ENCODE measurements around the gene ACAA2.
A peak's percentile ranks its signal among the peaks of the same experiment; 100 is the strongest.

Gene ACAA2

DNA sequence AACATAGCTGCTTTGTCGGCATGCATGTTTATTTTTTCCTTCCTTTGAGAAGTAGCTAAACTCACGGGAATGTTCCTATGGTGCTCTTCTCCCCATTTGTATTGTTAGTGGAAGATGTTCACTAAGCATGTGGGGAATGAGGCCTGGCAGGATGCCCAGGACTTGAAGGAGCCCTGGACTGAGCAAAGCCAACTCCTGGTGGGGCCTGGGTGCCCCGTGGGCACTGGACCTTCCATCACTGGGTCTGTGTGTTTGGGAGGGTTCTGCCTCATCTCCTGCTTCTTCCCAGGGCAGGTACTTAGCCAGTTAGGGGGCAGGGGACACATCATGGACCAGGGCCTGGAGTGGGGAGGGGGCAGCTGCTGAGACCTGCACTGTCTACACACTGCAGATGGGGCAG is 49.3 kb downstream of the ACAA2 start:
- no peak for DNase-seq

DNA sequence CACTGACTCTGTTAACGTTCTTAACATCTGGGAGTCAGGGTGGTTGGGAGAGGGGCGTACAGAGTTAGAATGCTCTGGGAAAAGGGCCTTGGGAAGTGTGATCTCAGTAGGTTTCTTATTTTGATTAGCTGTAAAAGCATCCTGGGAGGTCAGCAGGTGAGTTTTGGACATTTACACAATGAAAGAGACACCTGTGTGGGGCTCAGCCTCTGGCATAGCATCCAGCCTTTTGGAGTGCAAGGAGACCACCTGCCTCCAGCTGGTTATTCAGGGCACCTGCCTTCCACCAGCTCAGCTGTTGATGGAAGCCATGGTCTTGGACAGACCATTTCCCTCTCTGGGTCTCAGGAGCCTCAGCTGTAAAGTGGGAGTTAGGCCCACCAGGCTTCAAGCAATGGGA is 49.7 kb downstream of the ACAA2 start:
- no peak for DNase-seq

DNA sequence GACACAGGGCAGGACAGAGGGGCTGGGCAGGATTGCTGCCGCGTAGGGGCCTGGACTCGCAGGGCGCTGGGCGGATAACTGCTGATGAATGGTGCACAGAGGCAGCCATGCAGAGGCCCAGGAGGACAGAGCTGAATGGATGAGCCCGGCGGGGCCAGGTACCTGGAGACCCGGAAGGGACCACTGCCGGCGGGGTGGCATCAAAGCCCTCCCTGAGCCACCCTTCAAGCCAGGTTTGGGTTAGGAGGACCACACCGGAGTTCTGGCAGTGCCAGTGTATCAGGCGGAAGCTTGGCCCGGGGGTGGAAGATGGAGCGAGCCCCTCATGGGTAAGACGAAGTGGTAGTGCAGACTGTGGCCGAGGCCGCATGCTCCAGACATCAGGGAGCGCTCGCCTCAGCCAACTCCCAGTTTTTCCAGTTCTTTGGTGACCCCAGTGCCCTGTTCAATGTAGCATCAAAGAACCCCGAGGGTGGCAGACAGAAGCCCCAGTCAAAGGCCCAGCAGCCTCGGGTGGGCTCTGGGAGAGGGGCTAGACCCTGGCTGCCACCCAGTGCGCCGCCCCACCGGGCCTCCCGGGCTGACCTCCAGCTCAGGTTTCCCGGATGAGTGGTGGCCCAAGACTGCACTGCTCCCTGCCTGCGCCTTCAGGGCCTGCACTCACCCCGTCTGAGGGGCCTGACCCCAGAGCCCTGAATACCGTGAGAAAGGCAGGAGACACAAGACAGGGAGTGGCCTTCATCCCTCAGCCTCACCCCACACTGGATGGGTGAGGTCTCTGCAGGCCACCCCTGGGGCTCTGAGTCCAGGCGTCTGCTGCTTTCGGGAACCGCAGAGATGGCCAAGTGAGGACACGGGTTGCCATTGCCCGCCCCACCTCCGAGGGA is 50.9 kb downstream of the ACAA2 start:
- DNase-seq: no peak

DNA sequence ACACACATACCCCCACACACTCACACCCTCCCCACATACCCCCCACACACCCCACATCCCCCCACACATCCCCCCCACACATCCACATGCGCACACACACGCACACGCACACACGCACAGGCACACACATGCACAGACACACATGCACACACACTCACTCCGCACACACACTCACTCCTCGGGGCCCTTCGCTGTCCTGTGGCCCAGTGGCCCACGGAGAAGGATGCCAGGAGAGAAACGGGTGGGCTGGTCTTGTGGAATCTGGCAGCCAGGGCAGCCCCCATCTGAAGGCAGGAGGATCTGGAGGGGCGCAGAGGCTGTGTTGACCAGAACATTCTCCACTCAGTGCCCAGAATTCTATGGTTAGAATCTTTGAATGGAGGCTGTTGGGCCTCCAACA is 51.6 kb downstream of the ACAA2 start:
- DNase-seq: no peak

DNA sequence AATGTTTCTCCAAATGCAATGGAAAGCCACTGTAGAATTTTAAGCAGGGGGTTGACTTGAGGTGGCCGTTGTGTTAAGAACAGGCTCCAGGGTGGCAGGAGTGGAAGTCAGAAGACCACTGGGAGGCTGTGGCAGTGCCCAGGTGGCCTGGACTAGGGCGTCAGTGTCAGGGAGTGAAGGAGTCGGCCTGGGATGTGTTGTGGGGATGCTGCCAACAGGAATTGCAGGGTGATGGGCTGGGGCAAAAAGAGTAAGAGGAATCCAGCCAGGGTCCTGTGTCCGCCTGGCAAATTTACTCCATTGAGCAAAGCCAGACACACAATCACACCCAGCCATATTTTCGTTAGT is 55.1 kb downstream of the ACAA2 start:
- no peak for DNase-seq

DNA sequence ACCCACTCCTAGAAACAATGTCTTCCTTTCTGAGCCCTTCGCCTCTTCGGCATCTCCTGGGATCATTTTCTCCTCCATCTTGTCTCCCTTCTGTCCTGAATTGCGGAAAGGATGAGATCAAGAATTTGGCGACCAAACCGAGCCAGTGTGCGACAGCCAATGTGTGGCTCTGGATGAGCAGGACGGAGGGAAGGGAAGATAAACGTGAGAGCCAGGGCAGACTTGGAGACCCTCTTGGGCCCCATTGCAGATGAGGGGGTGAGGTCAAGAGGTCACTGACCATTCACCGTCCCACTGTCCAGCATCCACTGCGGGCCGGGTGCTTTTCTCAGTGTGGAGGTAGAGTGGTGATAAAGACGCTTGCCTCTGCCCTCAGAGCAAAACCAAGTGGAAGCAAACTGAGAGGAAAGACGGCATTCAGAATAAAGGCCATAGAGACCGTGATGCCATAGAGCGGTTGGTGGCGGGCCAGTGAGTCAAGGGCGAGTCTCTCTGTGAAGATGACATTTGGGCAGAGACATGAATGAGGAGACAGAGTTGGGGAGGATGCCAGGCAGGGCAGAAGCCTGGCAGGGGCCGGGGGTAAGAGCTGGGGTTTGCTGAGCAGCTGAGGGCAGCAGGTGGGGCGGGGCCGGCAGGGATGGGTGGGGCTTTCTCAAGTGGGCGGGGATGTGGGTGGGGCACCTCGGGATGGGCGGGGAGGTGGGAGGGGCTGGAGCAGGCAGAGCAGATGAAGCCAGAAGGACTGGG is 55.6 kb downstream of the ACAA2 start:
- peak; percentile 29 for DNase-seq

DNA sequence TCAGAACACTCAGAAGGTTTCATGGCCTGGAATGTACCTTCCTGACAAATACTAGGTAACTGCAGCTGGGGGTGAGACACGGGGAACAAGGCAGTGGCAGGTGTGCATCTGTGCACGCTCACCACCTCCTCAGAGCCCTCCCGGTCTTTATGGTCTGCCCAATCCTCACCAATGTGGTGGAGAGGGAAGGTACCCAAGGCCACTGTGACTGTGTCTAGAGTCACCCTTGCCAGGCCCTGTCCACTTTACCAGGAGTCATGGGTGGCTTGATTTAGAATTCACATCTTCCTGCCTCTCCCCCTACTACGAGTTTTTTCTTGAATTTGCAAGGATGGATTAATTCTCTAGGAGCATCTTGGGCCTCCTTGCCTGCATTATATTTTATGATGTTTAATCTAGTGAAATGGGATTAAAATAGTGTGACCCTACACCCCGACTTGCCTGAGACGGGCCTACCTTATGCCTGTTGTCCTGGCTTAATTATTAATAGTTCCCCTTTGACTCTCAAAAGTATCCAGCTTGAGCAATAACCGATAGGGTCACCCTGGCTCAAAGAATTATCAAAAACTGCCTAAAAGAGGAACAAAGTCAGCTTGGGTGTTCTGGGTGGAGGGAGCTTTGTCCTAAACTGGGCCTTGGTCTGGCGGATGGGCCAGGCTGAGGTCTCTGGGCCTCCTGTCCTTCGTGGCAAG is 56.5 kb downstream of the ACAA2 start:
- no peak for DNase-seq

DNA sequence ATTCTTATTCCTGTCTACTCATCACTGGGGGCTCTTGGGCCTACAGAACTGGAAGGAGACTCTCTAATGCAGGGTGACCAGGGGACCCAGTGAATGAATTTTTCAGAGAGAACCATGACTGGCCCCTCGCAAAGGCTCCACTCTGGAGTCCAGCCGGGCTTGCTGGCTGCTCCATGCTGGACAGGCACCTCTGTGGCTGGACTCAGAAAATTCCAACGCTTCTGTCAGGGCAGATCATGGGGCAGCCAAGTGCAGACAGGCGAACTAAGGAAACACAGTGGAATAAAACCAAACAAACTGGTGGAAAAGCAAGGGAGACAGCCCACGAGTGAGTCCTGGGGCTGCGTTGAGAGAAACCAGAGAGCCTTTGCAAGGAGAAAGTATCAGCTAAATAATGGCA is 57.2 kb downstream of the ACAA2 start:
- no peak for DNase-seq

DNA sequence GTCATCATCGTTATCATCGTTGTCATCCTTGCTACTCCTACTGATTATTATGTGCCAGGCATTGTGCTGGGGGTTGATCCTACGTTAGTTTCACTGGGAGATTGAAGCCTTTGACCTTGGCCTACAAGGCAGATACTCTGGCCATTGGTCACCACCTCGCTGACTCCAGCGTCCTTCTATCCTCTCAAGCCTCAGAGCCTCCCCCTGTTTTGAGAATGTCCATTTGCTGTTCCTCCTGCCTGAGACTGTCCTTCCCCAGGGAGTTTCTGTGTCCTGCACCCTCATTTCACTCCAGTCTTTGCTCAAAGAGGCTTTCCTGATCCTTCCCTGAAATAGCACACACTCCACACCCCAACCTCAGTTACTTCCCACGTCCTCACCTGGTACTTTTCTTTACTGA is 57.8 kb downstream of the ACAA2 start:
- no peak for DNase-seq

DNA sequence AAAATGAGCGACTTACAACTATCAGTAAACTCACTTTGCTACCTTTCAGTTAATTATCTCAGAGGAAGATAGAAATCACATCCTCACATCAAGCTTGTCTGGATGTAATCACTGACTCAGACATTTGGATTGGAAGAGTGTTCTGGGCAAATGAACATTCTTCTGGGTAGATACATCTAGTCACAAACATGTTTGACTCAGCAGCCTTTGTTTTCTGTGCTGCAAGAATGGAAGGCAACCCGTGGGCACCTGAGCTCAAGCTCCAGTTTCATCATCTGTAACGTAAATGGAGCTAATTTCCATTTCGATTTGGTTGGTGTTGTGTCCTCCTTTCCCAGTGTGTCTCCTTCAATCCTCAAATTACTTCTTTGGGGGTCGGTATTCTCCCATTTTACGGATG is 58.5 kb downstream of the ACAA2 start:
- no peak for DNase-seq

DNA sequence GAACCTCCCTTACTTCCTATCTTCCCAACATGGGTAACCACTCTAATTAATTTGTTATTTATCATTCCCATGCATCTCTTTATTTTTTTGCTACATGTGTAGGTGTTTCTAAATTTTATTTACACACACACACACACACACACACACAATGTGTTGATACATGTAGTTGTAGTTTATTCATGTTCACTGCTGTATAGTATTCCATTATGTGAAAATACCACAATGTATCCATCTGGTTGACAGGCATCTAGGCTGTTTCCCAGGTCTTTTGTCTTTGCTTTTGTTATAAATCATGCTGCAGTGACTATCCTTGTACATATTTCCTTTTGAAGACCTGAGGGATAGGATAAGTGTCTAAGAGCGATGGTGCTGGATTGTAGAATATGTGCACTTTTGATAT is 59.7 kb downstream of the ACAA2 start:
- DNase-seq: no peak

DNA sequence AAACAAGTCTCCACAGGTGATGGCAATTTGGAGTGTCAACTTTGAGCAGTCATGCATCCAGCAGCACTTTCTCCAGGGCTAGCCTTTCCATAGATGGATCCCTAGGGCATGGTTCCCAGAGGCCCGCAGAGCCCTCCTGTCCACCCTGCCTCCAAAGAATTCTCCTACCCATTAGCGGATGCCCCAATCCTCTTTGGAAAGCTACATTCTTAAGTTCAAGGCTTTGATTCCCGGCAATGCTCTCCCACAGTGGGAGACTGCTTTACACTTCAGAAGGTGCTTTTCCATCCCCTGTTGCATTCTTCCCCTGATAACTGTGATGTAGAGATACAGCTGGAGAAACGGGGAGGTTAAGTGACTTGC is 61.3 kb downstream of the ACAA2 start:
- DNase-seq: no peak

DNA sequence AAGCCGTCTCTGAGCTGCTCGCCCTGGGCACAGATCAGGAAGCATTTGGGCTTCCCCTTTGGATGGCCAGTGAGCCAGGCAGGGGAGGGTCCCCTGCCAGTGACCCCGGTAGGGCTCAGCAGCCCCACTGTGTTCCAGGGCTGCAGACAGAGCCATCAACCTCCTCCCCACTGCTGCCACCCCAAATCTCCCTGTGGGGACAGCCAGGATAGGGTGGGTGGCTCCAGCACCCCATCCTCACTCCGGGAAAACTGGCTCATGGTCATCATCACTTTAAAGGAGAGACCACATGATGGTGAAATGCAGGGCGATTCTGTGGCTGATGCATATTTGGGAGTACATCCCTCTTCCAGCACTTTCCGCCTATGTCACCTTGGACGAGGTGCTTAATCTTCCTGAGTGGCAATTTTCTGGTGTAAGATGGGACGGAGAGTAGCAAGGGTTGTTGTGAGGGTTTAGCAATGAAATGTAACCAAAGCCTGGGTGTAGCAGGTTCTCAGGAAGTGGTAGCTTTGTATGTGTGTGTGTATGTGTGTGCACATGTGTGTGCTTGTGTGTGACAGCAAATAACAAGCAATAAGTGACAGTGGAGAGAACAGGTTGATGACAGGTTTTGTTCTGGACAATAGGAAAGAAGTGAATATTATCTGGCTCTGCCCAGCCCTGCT is 61.8 kb downstream of the ACAA2 start:
- no peak for DNase-seq

DNA sequence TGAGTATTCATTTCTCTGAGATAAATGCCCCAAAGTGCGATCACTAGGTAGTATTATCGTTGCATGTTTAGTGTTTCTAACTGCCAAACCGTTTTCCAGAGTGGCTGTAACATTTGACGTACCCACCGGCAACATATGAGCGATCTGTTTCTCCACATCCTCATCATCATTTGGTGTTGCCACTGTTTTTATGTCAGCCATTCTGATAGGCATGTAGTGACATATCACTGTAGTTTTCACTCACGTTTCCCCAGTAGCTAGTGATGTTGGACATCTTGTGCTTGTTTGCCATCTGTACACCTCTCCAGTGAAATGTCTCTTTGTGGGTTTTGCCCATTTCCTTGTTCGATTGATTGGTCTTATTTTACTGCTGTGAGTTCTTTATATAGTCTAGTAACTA is 63.8 kb downstream of the ACAA2 start:
- DNase-seq: no peak

DNA sequence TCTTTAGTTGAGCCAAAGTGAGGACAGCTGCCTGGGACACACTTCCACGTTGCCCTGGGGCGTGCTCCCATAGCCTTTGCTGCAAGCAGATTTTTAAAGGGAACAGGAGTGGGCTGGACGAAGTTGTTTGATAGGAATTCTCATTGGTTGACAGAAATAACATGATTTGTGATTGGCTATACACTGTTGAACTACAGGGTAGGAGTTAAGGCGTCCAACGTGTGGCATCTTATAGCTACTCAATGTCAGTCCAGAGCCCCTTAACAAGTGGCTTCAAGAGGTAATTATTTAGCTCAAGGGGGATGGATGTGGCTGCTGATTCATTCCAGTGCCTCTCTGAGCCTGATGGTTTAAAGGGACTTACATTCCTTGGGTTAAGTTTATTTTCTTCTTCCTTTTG is 65.5 kb downstream of the ACAA2 start:
- no peak for DNase-seq

DNA sequence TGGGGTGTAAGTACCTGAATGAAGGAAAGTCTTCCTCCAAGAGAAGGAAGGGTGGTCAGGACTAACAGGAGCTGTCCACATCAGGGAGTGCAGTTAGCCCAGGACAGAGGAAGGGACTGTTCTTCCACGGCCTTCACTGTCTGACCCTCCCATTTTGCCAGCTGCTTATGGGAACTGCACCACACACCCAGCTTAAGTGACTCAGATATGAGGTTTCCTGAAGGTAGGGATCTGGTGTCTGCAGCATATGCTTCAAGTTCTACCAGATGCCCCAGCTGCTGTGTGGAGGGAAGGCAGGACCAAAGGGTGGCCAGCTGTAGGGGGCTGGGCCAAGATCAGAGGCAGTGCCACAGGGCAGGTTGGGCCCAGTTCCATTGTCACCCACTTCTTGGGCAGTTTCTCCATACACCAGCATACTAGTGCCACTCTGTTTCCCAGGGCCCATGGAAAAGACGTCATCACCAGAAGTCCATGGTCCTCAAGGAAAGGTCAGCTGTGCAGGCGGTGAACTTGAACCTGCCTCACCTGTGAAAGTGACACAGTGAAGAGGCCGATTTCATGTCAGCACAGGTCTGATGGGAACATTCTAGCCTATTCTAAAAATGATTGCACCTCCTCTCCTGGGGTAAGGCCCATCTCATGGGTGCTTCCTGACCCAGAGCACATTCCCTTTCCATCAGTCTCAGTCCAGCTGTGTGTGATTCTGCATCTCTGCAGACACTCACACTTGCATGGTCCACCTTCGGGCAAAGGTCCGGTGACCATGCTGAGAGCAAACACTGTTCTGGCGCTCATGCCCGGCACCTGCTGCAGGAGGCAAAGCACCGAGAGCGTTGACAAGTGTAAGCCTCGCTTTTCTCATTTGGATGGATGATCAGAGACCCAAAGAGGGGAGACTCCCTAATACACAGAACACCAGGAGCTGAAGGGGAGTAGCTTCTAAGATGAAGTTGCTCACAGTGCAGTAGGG is 68.0 kb downstream of the ACAA2 start:
- DNase-seq: no peak

DNA sequence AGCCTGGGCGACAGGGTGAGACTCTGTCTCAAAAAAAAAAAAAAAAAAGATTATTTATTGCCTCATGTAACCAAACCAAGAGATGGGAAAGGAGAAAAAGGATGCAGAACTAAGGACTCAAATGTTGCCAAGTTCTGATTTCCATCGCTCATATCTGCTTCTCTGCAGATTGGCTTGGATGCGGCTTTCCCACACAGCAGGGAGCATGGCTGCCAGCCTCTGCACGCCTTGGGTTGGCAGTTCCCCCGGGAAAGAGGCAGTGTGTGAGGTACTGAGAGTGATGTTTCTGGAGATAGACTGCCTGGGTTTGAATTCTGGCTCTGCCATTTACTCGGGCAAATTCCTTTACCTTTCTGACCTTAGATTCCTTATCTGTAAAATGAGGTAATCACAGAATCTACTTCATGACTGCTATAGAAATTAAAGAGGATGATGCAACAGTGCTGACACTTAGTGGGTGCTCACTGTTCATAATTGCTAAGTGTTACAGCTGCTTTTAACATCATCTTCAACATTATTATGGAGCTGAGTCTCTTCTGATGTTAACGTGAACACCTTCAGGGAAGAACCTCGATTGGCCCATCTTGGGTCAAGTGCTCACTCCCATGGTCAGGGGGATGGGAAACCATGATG is 68.8 kb downstream of the ACAA2 start:
- no peak for DNase-seq

DNA sequence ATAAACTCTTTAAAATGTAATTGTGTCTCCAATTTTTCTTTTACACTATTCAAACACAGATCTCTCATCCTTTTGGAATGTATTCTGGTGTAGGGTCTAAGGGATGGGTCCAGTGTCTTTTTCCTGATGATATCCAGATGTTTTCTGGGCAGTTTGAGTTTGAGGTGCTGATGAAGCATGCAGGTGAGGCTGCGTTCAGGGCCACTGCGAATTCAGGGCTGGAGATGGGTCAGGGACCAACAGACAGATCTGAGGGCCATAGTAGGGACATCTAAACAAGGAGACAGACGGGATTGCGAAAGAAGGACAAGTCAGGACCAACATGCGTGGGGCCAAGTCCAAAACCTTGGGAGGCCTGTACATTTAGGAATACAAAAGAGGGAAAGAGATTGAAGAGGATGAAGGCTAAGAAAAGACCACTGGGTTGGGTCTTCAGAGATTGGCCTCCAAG is 70.2 kb downstream of the ACAA2 start:
- DNase-seq: no peak

DNA sequence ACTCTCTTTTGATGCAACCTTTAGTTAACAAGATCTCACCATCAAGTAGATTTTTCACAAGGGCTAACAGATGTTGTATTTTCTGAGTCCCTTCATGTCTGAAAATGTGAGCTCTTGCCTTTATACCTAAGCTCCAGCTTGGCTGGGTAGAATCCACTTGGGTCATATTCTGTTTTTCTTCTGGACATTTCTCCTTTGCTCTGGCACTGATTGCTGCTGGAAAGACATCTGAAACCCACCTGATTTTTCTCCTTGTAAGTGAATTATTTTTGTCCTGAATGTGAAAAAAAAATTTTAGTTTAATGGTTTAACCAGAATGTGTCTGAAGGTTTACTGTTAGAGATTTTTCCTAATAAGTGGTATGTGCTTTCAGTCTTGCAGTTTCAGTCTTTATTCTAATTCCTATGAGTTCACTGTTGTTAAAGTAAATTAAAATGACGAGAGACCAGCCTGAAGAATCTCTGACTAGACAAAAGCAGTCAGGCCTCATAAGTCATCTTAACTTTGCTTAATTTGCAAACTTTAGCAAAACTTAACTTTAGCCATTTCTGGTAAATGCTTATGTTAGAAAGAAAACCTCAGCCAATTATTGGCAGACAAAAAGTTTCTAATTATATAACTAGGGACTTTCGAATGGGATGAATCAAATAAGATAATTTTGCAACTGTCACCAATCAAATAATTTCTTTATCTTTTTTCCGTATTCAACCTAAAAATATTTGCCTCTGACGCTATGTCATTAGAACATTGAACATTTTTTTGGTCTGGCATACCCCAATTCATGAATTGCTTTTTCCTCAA is 70.8 kb downstream of the ACAA2 start:
- DNase-seq: no peak

DNA sequence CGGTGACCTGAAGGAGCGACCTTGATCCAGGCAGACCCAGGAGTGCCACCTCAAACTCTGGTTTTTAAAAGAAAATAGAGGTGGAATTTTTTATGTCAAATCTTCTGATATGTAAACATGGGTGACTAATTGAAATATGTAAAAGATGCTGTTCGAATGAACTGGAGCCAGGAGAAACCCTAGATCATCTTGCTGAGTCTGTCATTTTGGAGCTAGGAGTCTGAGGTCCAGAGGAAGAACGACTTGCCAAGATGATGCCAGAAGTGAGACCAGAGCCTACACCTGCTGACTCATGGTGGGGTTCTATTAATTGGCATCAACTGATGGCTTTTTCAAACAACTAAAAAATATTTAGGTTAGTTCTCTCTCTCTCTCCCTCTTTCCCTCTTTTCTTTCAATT is 74.1 kb downstream of the ACAA2 start:
- DNase-seq: no peak

DNA sequence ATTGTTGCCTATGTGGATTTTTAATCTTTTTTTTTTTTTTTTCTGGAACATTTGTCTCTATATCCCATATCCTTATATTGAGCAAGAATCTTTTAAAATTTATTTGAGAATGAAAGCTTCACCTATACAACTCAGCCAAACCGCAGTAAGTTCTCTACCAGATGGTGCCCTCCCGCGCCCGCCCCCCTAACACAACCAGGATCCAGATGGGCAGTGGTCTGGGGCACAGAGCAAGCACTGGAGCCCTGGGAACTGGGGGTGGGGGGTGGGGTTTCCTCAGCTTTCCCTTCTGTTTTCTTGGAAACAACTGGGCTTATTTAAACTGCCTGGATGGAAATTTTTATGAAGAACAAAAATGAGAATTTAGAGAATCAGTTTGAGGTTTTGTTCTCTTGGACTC is 74.6 kb downstream of the ACAA2 start:
- no peak for DNase-seq

All from 8988T (cell line).